ENCODE data around the gene UBASH3B.
A peak's percentile ranks its signal among the peaks of the same experiment; 100 is the strongest.

The UBASH3B gene

DNA sequence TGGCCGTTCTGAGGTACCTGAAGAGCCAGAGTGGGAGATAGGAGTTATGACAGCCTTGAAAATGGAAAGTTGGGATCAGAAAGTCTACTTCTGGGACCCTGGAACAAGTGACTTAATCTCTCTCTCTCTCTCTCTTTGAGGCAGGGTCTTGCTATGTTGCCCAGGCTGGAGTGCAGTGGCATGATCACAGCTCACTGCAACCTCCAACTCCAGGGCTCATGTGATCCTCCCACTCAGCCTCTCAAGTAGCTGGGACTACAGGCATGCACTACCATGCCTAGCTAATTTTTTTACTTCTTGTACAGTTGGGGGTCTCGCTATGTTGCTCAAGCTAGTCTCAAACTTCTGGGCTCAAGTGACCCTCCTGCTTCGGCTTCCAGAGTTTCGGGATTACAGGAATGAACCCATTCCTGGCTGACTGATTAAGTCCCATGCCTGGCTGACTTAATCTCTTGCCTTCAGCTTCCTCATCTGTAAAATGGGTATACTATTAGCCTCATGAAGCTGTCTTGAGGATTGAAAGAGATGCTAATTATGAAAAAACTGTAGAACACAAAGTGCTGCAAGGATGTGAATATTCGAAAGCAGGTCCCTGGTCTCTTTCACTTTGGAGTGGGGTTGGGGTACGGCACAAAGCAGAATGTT lies 87.7 kb downstream of the UBASH3B start:
- Histone ChIP-seq H3K4me1 (ENCODE audit: low read length) (peaks cover 42% of the 10 kb centered on the region), H3K27ac (ENCODE audit: low read length) (no peak overlapping the region), H3K79me2 (ENCODE audit: low read length) (no peaks in the 10 kb centered on the region), H3K27me3 (ENCODE audit: low read depth, low read length) (peaks cover 23% of the 10 kb centered on the region), H4K20me1 (ENCODE audit: insufficient read depth, low read length) (no peaks in the 10 kb centered on the region), H3K9ac (ENCODE audit: low read length) (no peak overlapping the region), H3K4me2 (ENCODE audit: low read length) (no peak overlapping the region), H2AFZ (ENCODE audit: low read depth, low read length) (no peak overlapping the region), H3K36me3 (replicated peaks; ENCODE audit: low read depth, low read length) (no peaks in the 10 kb centered on the region), H3K4me3 (ENCODE audit: low read length) (no peak overlapping the region), H3K9me3 (ENCODE audit: insufficient read depth, low read length) (no peaks in the 10 kb centered on the region)
- no peak for TF ChIP-seq EZH2phosphoT487 (IDR thresholded peaks at IDR 0.05; ENCODE audit: low read depth)
- TF ChIP-seq, protein P1, sequence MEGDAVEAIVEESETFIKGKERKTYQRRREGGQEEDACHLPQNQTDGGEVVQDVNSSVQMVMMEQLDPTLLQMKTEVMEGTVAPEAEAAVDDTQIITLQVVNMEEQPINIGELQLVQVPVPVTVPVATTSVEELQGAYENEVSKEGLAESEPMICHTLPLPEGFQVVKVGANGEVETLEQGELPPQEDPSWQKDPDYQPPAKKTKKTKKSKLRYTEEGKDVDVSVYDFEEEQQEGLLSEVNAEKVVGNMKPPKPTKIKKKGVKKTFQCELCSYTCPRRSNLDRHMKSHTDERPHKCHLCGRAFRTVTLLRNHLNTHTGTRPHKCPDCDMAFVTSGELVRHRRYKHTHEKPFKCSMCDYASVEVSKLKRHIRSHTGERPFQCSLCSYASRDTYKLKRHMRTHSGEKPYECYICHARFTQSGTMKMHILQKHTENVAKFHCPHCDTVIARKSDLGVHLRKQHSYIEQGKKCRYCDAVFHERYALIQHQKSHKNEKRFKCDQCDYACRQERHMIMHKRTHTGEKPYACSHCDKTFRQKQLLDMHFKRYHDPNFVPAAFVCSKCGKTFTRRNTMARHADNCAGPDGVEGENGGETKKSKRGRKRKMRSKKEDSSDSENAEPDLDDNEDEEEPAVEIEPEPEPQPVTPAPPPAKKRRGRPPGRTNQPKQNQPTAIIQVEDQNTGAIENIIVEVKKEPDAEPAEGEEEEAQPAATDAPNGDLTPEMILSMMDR (IDR thresholded peaks at IDR 0.05; ENCODE audit: low read depth, low read length): no peak

DNA sequence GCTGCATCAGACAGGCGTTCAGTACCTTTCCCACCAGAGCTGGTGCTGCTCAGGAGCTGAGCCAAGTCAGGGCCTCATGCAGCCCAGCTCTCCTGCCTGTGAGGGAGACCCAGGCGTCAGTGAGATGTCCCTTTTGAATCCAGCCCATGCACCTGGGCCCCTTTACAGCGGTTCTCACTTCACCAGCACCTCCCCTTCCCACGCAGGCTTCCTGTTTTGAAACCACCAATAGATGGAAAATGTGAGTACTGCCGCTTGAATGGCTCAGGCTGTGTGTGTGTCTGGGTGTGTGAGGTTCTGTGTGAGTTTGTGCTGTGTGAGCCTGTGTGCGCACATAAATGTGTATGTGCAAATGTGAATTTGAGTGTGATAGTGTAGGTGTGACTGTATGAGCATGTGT lies 88.4 kb downstream of the UBASH3B start:
- Histone ChIP-seq H3K36me3 (replicated peaks; ENCODE audit: low read depth, low read length) (no peaks in the 10 kb centered on the region), H4K20me1 (ENCODE audit: insufficient read depth, low read length) (no peaks in the 10 kb centered on the region), H3K79me2 (ENCODE audit: low read length) (no peaks in the 10 kb centered on the region), H2AFZ (ENCODE audit: low read depth, low read length) (0 out of 2 replicates have a peak overlapping the region, but pooled peaks have one; percentile 41), H3K27ac (ENCODE audit: low read length) (no peak overlapping the region), H3K9me3 (ENCODE audit: insufficient read depth, low read length) (no peaks in the 10 kb centered on the region), H3K4me3 (ENCODE audit: low read length) (peak overlapping the region; percentile 6; the same call in 1 of the 2 replicates), H3K27me3 (ENCODE audit: low read depth, low read length) (peaks cover 19% of the 10 kb centered on the region), H3K4me2 (ENCODE audit: low read length) (peak overlapping the region; percentile 46), H3K9ac (ENCODE audit: low read length) (no peak overlapping the region), H3K4me1 (ENCODE audit: low read length) (peaks cover 49% of the 10 kb centered on the region)
- TF ChIP-seq EZH2phosphoT487 (IDR thresholded peaks at IDR 0.05; ENCODE audit: low read depth): no peak
- TF ChIP-seq, protein P1 (IDR thresholded peaks at IDR 0.05; ENCODE audit: low read depth, low read length): no peak

DNA sequence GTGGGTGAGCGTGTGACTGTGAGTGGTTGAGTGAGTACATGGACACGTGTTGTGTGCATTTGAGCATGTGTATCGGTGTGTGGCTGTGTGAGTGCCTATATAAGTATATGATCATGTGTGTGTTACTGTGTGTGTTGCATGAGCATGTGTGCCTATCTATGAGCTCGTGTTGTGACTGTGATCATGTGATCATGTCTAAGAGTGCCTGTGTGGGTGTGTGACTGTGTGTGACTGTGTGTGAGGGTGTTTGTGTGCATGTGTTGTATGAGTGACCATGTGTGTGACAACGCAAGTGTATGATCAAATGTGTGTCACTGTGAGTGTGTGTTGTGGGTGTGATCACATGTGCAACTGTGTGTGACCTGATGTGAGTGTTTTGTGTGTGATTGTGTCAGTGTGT lies 88.8 kb downstream of the UBASH3B start:
- Histone ChIP-seq H3K36me3 (replicated peaks; ENCODE audit: low read depth, low read length) (no peaks in the 10 kb centered on the region), H3K9ac (ENCODE audit: low read length) (no peak overlapping the region), H3K4me2 (ENCODE audit: low read length) (peak overlapping the region; percentile 46), H3K27me3 (ENCODE audit: low read depth, low read length) (peaks cover 15% of the 10 kb centered on the region), H4K20me1 (ENCODE audit: insufficient read depth, low read length) (no peaks in the 10 kb centered on the region), H3K27ac (ENCODE audit: low read length) (no peak overlapping the region), H3K9me3 (ENCODE audit: insufficient read depth, low read length) (no peaks in the 10 kb centered on the region), H3K79me2 (ENCODE audit: low read length) (no peaks in the 10 kb centered on the region), H2AFZ (ENCODE audit: low read depth, low read length) (0 out of 2 replicates have a peak overlapping the region, but pooled peaks have one; percentile 41), H3K4me3 (ENCODE audit: low read length) (peak overlapping the region; percentile 6; the same call in 1 of the 2 replicates), H3K4me1 (ENCODE audit: low read length) (peaks cover 53% of the 10 kb centered on the region)
- TF ChIP-seq, protein P1 (IDR thresholded peaks at IDR 0.05; ENCODE audit: low read depth, low read length): no peak
- TF ChIP-seq EZH2phosphoT487 (IDR thresholded peaks at IDR 0.05; ENCODE audit: low read depth): no peak

DNA sequence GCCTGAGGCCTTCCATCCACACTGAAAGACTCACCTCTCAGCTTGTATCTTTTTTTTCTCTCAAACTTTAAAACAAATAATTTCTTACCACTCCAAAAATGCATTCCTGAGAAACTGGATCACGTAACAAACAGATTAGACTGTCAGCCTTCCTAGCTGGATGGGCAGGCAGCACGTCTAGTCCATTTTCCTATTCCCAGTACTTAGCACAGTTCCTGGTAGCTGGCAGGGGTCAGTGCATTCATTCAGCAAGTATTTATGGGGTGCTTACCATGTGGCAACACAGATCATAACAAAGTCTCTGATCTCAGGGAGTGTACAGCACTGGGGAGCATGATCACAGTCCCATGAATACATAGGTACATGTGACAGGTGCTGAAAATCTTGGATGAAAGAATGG lies 89.6 kb downstream of the UBASH3B start:
- no peak overlapping the region for H3K9ac ChIP-seq (ENCODE audit: low read length)
- H3K4me2 ChIP-seq (ENCODE audit: low read length): no peak overlapping the region
- H3K4me3 ChIP-seq (ENCODE audit: low read length): no peak overlapping the region
- H3K27ac ChIP-seq (ENCODE audit: low read length): no peak overlapping the region
- H3K79me2 ChIP-seq (ENCODE audit: low read length): no peaks in the 10 kb centered on the region
- H3K36me3 ChIP-seq (replicated peaks; ENCODE audit: low read depth, low read length): no peaks in the 10 kb centered on the region
- no peak for TF ChIP-seq EZH2phosphoT487 (IDR thresholded peaks at IDR 0.05; ENCODE audit: low read depth)
- TF ChIP-seq, protein P1 (IDR thresholded peaks at IDR 0.05; ENCODE audit: low read depth, low read length): no peak
- H3K27me3 ChIP-seq (ENCODE audit: low read depth, low read length): peaks cover 7% of the 10 kb centered on the region
- no peaks in the 10 kb centered on the region for H3K9me3 ChIP-seq (ENCODE audit: insufficient read depth, low read length)
- H3K4me1 ChIP-seq (ENCODE audit: low read length): peaks cover 55% of the 10 kb centered on the region
- H2AFZ ChIP-seq (ENCODE audit: low read depth, low read length): no peak overlapping the region
- H4K20me1 ChIP-seq (ENCODE audit: insufficient read depth, low read length): no peaks in the 10 kb centered on the region
